ENCODE results near the gene IGLL5.
"Not testable (repeated sequence)": the region's sequence is repeated elsewhere in the genome, so short reads cannot be mapped to it uniquely, and the experiment has no call there.

The IGLL5 gene

DNA sequence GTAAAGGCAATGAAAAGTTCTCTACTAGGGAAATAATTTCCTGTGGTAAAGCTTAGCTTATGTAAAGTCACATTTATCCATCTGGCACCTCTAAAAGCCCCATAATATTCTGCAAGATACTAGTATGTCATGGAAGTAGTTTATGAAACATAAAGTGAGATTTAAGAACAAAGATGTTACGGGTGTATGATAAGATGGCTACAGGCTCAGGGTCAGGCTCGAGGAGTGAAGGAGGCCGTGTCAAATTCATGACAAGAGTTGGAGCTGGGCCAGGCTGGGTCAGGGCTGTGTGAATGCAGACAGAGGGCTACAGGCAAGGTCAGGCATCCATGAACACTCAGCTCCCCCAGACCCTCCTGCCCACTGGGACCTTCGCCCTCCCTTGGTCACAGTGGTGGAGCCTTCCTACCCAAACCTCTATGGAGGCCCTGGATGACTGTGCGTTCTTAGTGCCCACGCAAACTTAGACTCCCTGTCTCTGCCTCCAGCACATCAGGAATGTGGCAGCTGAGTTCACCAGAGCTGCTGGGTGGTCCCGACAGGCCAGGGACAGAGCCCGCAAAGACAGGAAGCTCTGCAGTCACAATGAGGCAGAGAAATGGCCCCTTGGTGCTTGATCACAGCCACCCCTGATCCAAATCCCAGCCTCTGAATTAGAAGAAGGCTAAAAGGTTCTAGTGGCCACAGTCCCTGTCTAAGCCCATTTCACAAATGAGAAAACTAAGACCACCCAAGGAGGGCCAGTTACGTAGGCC is 14.8 kb downstream of the IGLL5 start:
- FAIRE-seq: no peak

DNA sequence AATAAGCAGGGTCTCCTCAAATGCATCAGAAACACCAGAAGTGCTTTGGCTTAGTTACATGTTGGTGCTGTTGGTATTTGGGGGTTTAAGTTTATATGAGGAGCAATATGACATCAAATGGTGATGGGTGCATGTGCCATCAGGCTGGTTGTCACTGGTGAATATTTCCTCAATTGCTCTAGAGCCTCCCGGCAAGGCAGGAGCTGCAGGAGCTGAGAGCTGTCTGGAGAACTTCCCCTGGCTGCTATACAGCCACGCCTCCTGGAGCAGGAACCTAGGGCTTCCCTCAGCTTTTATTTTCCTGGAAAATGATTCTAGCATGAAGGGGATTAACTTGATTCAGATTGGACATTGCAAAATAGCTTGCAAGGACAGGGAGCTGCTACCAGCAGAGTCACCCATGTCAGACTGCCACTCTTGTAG is 15.8 kb downstream of the IGLL5 start:
- FAIRE-seq: no peak

DNA sequence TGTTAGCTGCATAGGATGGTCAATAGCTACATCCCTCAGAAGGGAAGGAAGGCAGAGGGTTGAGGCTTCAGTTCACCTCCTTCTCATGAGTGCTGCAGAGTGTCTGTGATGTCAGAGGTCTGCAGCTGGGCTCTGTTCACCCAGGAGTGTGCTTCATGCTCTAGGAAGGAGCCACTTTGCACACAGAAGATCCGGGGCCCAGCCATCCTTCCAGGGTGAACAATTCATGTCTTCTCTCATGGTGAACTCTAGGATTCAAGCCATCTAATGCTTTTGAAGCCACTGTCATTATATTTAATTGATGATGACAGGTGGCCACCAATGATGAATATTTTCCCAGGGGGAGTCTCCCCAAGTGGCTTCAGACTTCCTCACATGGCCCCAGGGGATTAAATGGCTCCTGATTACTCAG is 16.2 kb downstream of the IGLL5 start:
- FAIRE-seq: not testable (repeated sequence)

DNA sequence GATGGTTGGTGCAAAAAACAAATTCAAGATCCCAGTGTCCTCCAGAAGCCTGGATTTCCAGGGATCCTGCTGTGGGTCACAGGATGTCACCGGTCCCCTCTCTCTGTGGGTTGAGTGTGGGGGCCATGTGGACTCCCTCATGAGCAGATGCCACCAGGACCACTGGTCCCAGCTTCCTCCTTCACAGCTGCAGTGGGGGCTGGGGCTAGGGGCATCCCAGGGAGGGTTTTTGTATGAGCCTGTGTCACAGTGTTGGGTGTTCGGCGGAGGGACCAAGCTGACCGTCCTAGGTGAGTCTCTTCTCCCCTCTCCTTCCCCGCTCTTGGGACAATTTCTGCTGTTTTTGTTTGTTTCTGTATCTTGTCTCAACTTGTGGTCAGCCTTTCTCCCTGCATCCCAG is 17.1 kb downstream of the IGLL5 start:
- FAIRE-seq: not testable (repeated sequence)

DNA sequence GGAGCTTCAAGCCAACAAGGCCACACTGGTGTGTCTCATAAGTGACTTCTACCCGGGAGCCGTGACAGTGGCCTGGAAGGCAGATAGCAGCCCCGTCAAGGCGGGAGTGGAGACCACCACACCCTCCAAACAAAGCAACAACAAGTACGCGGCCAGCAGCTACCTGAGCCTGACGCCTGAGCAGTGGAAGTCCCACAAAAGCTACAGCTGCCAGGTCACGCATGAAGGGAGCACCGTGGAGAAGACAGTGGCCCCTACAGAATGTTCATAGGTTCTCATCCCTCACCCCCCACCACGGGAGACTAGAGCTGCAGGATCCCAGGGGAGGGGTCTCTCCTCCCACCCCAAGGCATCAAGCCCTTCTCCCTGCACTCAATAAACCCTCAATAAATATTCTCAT is 18.8 kb downstream of the IGLL5 start:
- not testable (repeated sequence) for FAIRE-seq

DNA sequence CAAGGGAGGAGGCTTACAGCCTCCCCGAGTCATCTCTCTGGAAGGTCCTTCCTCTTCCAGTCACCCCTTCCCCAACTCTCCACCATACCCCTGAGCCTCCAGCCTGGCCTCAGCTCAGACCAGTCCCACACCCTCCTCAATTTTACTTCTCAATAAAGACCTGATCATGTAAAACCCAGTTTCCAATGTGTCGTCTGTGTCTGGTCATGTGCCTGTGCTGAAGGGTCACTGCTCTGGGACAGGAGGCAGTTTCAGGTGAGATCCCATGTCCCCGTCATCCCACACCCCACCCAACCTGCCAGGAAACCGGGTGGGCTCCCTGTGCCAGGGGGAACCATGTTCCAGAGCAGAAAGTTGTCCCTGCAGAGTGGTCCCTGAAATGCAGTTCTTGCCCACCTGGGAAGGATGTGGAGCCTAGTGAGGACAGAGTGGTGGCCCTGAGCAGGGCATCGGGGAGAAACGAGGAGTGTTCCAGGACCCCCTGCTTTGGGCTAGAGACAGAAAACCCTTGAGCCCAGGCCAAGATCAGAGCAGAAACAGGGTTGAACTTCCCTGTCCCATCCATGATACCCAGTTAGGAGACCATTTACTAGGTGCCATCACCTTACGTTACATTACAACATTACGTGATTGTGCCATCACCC is 19.4 kb downstream of the IGLL5 start:
- FAIRE-seq: no peak

DNA sequence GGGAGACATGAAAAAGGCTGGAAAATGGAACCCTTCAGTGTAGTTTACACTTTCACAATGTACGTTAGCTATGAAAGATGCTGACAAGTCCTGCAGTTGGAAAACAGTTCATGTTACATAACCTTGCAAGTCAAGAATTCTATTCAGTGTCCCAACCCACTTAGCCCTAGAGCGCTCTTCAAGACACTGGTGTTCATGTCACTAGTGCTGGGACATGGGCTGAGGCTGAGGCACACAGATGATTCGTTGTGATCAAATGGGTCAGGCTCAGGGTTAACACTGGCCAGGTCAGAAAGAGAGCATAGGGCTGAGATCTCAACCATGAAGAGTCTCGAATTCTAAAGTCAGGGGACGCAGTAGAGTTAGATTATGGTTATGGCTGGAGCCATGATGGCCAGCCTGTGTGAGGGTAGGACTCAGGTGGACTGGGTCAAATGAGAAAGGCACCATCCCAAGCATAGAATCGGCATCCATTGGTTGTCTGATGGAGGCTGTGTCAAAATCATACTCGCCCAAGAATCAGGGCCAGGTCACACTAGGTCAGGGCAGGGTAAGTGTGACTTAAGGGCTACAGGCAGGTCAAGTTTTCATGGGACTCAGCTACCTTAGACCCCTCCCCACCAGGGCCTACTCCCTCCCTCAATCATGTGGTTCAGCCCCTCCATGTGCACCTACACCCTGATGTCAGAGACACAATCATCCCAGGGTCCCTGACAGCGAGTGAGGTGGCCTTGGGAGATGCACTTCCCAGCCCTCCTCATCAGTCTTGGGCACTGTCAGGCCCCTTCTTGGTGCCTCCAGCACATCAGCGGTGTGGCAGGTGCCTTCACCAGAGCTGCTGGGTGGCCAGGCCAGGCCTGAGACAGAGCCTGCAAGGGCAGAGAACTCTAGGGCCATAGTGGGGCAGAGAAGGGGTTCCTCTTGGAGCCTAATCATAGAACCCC is 20.2 kb downstream of the IGLL5 start:
- FAIRE-seq: no peak

DNA sequence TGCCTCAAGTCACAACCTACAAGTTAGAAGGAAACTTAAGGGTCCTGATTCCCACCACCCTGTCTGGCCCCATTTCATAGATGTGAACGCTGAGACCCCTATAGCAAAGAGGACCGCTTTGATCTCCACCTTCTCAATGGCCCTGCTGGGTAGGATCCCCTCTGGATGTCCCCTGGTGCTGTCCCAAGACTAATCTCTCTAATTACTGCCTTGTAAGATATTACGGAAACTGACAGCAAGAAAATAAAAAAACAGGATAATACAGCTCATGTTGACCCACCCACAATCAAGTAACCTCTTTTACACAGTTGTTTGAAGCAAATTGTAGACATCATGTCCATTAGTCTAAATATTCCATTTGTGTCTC is 20.9 kb downstream of the IGLL5 start:
- no peak for FAIRE-seq

DNA sequence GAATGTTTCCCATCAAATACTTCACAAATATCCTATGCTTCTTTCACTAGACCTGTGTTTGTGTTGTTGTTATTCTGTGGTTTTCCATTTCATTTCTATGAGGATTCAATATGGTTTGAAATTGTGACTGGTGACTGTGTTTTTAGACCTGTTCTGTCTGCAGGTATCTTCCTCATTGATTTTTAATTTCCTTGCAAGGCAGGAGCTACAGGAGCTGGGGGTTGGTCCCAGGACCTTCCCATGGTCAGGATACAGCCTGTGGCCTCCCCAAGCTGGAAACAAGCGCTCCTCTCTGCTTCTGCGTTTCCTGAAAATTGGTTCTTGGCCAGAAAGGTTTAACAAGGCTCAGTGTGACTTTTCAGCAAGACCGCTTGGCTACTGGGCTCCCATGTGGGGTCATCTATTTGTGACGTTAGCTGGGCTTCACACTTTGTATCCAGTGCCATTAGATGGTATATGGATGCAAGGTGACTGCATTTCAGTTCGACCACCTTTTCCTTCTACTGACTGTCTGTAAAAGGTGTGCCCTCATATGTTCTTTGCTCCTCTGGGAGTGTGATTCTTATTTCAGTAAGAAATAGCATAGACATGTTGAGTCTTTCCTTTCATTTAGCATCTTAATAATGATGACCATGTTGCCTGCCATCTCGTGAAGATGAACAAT is 21.5 kb downstream of the IGLL5 start:
- FAIRE-seq: no peak

DNA sequence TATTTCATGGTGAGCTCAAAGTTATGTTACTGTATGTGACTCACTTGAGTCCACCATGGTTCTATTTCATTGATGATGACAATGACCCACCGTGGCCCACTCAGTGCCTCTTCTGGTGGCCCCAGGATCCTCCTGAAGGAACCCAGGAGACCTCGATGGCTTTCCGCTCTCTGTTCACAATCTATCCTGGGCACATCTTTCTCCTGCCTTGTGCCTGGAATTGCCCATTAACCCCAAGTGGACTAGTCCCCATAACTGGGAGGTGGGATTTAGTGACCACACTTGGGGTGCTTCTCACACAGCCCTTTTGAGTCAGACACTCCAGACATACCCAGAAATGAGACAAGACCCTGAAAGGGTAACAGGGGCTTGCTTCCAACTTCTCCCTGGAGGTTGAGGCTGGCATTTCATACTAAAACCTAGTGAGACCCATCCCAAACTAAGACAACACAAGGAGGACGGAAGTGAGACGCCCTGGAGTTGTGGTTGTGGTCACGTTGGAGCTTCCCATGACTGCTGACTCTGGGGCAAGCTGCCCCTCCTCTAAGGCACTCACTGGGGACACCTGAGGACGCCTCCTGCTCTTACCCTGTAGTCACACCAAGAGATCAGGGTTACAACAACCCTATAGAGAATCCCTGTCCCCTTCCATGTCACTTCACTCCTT is 22.1 kb downstream of the IGLL5 start:
- no peak for FAIRE-seq

DNA sequence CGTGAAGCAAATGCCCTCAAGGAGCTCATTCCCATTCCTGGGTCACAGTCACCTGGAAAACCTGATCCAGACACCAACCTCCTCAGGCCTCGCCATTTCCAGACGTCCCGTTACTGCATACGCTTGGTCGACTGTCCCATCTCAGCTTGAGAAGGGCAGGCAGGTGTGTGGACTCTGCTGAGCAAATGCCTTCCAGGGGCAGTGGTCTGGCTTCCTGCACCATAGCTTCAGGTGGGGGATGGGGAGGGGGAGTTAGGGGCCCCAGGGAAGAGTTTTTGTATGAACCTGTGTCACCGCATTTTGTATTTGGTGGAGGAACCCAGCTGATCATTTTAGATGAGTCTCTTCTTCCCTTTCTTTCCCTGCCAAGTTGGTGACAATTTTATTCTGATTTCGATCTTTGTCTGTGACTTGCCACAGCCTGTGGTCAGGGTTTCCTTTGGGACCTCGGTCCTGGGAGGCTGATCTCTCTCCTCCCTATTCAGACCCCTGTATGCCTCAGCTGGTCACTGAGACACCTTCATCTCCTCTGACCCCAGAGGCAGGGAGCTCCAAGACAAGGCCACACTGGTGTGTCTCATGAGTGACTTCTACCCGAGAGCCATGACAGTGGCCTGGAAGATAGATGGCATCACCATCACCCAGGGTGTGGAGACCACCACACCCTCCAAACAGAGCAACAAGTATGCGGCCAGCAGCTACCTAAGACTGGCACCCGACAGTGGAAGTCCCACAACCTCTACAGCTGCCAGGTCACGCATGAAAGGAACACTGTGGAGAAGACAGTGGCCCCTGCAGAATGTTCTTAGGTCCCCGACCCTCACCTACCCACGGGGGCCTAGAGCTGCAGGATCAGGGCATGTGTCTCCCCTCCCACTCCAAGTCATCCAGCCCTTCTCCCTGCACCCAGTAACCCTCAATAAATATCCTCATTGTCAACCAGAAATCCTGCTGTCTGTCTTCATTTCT is 22.9 kb downstream of the IGLL5 start:
- no peak for FAIRE-seq

DNA sequence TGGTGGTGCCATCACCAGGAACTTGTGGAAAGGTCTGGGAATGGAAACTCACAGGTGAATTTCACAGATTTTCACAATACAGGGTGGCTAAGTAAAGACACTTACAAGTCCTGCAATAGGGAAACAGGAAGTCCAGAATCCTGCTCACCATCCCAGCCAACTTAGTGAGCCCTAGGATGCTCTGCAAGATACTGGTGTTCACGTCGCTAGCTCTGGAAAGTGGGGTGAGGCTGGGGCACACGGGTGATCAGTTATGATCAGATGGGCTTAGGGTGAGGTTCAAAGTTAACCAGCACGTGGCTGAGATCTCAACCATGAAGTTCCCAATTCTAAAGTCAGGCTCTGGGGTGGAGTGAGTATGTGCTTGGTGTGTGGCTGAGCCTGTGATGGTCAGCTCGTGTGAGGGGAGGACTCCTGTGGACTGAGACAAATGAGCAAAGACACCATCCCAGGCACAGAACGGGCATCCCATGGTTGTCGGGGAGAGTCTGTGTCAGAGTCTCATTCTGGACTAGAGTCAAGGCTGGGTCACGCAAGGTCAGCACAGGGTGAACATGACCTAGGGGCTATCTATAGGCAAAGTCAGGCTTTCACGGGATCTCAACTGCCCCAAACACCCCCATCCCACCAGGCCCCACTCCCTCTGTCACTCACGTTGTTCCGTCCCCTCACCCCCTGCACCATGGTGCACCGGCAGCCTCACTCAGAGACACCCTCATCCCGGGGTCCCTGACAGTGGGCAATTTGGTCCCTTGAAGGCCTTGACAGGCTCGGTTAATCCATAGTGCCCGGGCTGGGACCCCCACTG is 23.9 kb downstream of the IGLL5 start:
- no peak for FAIRE-seq

DNA sequence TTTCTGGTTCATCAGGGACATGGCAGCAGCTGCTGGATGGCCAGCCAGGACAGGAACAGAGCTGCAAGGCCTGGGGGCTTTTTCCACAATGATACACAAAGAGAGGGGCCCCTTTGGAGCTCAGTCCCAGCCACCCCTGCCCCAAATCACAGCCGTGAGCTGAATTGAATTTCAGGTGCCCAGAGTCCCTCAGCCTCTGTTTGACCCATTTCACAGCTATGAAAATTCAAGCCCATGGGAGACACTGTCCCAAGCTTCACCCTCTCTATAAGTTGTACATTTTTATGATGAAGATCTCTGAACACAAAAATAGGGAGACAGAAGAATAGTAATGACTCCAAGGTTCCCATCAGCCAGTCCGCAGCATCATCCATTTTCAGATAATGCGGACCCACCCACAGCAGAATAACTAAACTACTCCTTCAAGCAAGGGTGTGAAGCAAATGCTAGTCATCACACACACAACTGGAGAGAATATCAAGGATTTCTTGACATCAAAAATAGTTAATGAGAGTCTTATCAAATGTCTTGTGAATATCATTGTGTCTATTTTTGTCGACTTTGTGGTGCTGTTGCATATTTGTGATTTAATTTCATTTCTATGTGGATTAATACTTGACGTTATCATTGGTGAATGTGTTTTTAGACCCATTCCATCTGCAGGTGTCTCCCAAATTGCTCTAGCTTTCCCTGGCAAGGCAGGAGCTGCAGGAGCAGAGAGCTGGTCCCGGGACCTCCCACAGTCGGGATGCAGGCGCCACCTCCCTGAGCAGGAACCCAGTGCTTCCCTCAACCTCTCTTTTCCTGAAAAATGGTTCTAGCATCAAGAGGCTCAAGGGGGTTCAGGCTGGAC is 24.7 kb downstream of the IGLL5 start:
- FAIRE-seq: no peak

DNA sequence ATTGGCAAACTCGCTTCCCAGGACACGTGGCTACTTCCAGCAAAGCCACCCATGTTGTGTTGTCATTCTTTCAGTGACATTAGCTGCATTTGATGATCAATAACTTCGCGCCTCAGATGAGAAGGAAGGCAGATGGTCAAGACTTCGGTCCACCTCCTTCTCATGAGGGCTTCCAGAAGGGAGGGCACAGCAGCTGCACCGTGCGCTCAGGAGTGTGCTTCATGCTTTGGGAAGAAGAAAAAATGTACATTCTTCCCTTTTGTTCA is 25.3 kb downstream of the IGLL5 start:
- FAIRE-seq: no peak

DNA sequence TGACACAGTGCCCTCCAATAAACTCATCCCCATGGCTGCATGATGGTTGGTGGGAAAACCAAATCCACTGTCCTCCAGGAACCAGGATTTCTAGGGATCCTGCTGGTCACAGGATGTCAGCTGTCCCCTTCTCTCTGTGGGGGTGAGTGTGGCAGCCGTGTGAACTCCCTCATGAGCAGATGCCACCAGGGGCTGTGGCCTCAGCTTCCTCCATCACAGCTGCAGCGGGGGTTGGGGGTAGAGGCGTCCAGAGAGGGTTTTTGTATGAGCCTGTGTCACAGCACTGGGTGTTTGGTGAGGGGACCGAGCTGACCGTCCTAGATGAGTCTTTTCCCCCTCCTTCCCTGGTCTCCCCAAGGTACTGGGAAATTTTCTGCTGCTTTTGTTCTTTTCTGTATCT is 26.4 kb downstream of the IGLL5 start:
- FAIRE-seq: no peak

DNA sequence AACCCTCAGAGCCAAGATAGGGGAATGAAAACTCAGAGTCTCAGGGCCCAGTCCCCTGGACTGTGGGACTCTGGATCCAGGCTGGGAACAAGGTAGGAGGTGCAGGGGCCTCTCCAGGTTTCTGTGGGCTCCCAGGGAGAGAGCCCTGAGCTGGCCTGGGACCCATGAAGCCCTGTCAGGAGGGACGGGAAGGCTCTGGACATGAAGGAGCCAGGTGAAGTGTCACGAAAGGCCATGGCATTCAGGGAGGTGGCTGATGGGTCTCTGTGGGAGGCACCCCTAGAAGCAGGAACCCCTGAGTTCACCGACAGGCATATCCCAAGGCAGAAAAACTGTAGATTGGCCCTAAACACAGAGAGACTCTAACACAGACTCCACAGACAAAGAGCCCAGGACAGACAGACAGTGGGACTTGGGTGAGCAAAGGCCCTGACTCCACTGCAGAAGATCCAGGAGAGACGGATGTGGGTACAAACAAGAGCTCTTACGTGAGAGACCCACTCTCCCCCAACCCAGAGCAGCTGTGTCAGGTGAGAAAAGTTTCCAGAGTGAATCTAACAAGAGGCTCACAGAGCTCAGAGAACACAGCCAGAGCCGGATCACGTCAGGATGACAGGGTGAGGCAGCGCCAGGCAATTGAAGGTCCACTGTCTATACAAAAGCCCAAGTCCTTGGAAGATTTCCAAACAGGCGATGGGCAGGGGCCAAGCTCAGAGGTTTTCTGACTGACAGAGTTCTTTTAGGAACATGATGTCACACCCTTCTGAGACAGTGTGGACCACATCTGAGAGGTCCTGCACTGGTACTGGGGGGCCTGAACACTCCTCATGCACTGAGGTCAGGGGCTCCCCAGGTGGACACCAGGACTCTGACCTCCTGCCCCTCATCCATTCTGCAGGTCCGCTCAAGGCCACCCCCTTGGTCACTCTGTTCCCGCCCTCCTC is 27.4 kb downstream of the IGLL5 start:
- no peak for FAIRE-seq

DNA sequence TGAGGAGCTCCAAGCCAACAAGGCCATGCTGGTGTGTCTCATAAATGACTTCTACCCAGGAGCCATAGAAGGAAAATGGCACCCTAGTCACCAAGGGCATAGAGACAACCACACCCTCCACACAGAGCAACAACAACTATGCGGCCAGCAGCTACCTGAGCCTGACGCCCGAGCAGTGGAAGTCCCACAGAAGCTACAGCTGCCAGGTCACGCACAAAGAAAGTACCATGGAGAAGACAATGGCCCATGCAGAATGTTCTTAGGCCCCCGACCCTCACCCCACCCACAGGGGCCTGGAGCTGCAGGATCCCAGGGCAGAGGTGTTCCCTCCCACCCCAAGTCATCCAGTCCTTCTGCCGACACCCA is 28.0 kb downstream of the IGLL5 start:
- no peak for FAIRE-seq

DNA sequence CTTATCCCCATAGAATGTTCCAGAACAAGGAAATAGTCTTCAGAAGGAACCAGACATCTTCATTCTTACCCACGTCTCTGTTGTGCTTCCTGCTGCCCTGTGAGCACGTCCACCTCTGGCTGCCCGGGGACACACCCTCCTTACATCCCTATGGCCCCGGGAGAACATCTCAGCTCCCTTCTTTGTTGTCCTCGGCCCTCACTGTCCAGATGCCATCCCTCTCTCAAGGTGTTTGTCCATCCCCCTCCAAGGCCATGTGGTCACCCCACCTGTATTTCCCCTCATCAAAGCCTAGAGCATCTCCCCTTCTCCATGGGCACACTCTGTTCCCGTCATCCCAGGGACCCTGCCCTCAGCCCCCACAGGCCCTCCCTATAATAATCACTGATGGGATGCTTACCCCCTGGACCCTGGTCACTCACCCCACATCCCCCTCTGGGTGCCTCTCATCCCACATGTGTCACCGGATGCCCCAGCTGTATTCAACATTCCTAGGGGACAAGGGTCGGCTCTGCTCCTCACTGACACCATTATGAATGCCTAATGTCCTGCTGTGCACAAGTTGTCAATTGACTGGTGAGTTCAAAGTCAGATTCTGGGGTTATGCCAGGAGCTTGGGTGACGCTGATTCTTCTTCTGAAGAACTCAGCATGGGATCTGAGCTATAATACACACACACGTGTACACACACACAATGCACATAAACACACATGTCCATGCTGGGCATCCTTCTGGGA is 28.8 kb downstream of the IGLL5 start:
- FAIRE-seq: no peak
